ENCODE results near the gene CD72.

Gene CD72

DNA sequence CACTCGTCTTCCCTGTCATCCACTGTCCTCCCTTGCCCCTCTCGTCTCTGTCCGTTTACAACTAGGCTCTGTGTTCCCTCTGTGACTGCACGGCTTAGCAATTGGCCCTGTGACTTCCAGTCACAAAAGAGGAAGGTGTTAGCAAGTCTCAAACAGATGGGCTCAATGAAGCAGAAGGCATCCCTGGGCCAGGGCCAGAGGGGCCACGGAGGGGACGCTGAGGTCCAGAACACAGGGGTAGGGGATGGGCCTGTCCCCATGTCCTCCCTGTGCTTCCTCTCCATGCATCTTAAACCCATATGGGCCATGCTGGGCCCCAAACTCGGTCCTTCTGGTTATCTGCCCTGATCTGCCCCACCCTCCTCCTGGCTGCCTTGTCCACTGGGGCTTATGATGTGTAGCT, at the start of gene CD72:
CD72 (minus strand) TSS at position 89 of the 403 bp plus-strand sequence. CDS start 110 bp downstream, outside the sequence.
- in situ Hi-C loops (cut with MboI; ENCODE audit: low sequenced_read_pairs), result no loop called here

DNA sequence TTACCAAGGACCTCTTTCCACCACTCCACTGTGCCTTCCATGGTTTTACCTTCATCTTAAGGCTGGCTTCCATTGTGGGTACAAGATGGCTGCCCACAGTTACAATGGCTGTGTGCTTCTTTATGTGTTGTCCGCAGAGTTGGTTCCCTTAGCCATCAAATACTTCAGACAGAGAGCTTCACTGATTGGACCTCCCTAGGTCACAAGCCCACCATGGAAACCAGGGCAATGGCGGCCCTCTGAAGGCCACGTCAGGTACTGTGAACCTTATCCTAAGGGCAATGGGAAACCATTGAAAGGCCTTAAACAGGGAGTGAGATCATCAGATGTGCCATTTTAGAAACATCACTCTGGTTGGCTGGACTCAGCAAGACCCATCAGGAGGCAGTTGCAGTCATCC, 49.7 kb upstream of the CD72 start:
- in situ Hi-C loops (cut with MboI; ENCODE audit: low sequenced_read_pairs), result no loop called here

DNA sequence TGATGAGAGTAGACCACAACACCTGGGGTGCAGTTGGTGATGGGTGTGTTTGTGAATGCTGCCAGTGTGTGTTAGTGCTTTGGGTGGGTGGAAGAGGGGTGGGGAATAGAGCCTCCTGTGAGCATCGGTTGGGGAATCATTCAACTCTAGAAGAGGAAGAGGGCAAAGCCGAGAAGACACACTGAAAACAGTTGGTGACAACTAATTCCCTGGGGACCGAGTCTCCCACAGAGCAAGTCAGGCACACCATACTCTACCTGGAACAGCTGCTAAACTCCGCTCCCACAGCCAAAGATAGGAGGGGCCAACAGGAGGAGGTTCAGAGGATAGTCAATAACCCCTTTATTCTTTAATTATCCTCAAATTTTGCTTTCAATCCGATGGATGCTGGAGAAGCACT, 48.3 kb upstream of the CD72 start:
- in situ Hi-C loops (cut with MboI; ENCODE audit: low sequenced_read_pairs), result no loop called here

DNA sequence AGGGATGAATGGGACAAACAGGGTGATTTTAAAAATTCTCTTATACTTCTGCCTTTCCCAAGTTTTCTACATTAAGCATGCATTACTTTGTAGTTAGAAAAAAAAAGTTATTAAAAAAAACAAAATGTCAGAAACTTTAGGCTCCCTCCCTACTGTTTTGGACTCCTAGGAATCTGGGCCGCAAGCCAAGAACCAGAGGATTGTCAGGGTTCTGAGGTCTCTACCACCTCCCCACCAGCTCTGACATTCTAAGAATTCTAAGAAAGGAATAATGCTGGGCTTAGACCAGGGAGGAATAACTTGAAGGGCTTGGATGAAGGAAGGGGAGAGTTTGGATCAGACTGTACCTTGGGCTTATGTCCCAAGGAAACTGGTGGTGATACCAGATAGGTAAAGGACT, 47.8 kb upstream of the CD72 start:
- in situ Hi-C loops (cut with MboI; ENCODE audit: low sequenced_read_pairs), result no loop called here

DNA sequence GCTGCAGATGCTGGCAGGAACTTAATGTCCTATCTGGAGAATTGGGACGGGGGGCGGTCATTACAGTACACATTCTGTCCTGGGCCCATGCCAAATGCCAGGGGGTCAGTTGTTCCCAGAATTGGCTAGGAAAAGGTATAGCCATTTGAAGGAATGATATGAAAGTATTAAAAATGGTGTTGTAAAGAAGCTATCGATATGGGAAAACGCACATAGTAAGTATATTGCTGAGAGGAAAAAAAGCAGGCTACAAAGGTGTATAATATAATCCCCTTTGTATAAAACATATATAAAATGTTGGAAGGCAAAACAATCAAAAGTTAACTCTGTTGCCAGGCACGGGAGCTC, 47.2 kb upstream of the CD72 start:
- in situ Hi-C loops (cut with MboI; ENCODE audit: low sequenced_read_pairs), result no loop called here

DNA sequence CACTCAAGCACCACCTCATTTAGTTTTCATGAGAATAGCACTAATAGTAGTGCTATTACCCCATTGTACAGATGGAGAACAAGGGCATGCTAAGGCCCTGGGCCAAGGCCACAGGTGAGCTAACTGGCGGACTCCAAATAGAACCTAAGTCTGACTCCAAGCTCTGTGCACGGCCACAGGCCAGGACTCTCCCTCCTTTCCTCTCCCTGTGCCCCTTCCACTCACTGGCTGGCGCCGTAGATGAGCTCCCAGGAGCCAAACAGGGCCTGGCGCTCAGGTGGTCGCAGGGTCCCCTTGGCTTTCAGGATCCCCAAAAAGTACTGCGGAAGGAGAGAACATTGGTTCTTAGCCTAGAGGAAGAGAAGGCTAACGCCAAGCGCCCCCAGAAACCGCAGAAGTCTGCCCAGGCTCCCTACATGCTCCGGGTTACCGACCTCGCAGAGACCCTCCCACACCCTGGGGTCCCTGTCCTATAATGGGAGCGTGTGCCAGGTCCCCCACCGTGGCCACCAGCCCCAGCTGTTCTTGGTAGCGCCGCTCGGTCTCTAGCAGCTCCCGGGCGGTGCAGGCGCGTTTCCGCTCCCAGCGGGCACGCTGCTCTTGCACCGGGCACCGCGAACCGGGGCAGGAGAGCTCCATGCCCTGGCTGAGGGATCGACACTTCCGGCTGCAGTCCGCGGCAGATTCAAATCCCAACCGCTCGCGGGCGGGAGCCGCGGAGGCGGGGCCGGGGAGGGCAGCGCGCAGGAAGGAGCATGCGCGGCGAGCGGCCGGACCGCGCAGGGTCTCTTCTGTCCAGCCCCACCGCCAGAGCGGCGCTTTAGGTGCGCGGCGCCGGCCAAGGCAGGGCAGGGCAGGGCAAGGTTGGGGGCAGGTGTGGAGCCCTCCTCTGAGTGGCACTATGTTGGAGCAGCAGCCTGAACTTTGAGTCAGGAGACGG, 46.6 kb upstream of the CD72 start, which contains the start of gene ARHGEF39:
ARHGEF39 (minus strand) TSS at position 665 of the 940 bp plus-strand sequence; CDS start at position 639, 26 bp downstream.
- in situ Hi-C loops (cut with MboI; ENCODE audit: low sequenced_read_pairs), result no loop called here

DNA sequence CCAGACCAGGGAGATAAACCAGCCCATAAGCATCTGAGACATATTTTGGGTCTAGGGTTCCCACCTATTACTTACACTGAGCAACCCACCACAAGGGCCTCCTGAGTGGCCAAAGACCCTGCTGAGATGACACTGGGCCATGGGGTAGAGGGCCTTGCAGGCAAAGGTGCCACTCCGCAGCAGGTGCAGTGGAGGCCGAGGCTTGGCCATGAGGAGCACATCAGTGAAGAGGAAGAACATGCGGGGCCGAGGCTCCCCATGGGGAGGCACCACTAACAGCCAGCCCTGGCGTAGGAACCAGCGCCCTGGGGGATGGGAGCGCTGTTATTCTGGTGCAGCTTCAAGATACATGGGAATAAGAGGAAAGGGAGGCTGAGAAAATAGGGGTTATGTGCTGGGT, 44.2 kb upstream of the CD72 start:
- in situ Hi-C loops (cut with MboI; ENCODE audit: low sequenced_read_pairs), result no loop called here

GRCh38 chr9:35661756-35662350, 43.6 kb upstream of the CD72 start:
- in situ Hi-C loops (cut with MboI; ENCODE audit: low sequenced_read_pairs), result no loop called here

GRCh38 chr9:35660966-35661415, 42.8 kb upstream of the CD72 start:
- in situ Hi-C loops (cut with MboI; ENCODE audit: low sequenced_read_pairs), result no loop called here

DNA sequence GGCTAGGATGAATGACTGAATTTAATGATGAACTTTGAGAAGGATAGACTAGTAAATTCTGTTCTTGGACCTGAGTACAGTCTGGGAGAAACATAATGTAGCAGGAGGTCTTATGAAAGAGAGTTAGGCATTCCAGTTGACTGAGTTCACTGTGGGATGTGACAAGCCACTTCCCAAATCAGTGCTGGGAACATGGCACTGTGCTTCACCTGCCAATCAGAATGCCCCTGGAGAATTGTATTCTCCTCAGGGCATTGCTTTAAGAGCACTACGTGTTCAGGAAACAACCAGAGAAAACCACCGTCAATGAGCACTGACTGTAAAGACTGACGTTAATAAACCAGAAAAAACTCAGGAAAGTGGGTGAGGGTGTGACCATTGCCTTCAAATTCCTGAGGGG, 41.1 kb upstream of the CD72 start:
- in situ Hi-C loops (cut with MboI; ENCODE audit: low sequenced_read_pairs), result no loop called here

DNA sequence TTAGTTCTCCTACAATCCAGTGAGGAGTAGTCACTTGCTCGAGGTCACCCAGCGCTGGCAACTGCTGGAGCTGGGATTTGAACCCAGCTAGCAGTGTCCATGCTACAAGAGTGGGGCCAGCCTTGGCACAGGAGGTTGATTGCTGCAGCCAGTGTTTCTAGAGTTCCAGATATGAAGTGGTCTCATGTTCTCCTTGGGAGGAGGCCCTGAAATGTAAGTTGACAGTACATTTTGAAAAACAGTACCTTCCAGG, 40.7 kb upstream of the CD72 start:
- in situ Hi-C loops (cut with MboI; ENCODE audit: low sequenced_read_pairs), result no loop called here

GRCh38 chr9:35658137-35658967, 40.1 kb upstream of the CD72 start, which contains the start of gene CCDC107:
TSS of gene CCDC107 (plus strand) at chr9:35658292. CDS start at chr9:35658380, 88 bp downstream.
- in situ Hi-C loops (cut with MboI; ENCODE audit: low sequenced_read_pairs), result no loop called here

DNA sequence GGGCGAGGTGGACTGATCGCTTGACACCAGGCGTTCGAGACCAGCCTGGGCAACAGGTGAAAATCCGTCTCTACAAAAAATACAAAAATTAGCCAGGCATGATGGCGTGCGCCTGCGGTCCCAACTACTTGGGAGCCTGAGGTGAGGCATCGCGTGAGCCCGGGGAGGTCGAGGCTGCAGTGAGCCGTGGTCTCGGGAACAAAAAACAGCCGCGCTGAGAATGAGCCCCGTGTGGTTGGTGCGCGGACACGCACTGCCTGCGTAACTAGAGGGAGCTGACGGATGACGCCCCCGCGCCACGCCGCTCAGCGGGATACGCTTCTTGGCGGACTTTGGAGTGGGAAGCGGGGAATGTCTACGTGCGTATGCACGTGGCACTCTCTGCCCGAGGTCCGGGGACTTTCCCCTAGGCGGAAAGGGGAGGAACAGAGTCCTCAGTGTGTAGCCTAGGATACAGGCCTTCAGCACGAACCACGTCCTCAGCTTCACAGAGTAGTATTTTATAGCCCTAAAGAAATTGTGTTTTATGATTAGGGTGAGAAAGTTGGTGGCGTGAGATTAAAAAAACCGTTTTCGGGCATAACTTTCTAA, 39.4 kb upstream of the CD72 start, which contains the start of gene RMRP:
RMRP (minus strand) TSS at position 474 of the 591 bp plus-strand sequence.
- in situ Hi-C loops (cut with MboI; ENCODE audit: low sequenced_read_pairs), result no loop called here

DNA sequence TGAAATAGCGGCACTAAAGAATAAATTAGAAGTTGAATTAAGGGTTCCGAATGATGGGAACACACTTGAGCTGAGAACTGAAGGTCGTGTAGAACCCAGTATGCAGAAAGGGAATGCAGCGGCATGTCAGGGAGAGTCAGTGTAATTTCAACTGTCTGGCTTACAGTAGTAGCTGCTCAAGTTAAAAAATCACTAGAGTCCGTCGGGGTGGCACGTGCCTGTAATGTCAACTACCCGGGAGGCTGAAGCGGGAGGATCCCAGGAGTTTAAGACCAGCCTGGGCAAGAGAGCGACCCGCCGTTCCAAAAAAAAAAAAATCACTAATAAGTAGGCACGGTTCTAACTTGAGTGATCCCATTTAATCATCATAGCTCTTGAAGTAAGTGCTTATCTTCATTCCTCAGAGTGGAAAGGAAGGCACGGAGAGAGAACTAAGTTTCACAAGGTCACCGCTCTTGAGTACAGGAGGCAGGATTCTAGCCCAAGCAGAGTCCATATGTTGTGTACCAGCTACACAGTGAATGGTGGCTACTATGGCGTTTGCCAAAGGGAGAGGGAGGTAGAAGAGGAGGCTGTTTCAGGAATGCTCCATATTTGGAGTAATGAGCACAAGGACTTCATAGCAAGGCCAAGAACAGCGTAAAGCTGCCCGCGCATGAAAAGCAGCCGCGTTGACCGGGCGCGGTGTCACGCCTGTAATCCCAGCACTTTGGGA, 38.8 kb upstream of the CD72 start:
- in situ Hi-C loops (cut with MboI; ENCODE audit: low sequenced_read_pairs), result no loop called here

- in situ Hi-C loops (cut with MboI; ENCODE audit: low sequenced_read_pairs), result no loop called here
These were observed 38.1 kb upstream of the CD72 start for GRCh38 chr9:35656348-35656747.

- in situ Hi-C loops (cut with MboI; ENCODE audit: low sequenced_read_pairs), result no loop called here
These were observed 35.4 kb upstream of the CD72 start for GRCh38 chr9:35653611-35654010.

DNA sequence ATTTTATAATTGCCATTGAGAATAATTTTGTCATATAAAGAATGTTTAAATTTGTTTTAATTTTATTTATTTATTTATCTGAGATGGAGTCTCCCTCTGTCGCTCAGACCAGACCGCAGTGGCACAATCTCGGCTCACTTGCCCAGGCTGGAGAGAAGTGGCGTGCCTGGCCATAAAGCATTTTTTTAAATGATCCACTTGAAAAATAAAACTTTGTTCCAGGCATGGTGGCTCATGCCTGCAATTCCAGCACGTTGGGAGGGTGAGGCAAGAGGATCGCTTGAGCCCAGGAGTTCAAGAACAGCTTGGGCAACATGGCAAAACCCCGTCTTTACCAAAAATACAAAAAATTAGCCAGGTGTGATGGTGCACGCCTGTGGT, 34.6 kb upstream of the CD72 start:
- in situ Hi-C loops (cut with MboI; ENCODE audit: low sequenced_read_pairs), result no loop called here

- in situ Hi-C loops (cut with MboI; ENCODE audit: low sequenced_read_pairs), result no loop called here
These were observed 34.0 kb upstream of the CD72 start for GRCh38 chr9:35651956-35652828.

- in situ Hi-C loops (cut with MboI; ENCODE audit: low sequenced_read_pairs), result no loop called here
These were observed 32.3 kb upstream of the CD72 start, which contains the start of gene SIT1 for GRCh38 chr9:35650341-35651158. TSS of gene SIT1 (minus strand) at chr9:35650931. CDS start at chr9:35650853, 78 bp downstream.

Data from HL-60/S4 treated with phorbol 12-myristate 13-acetate at 8.2 ng/mL for 4 days and 3 days (cell line).